HAP-1 (cell line): ENCODE data around the gene MAN1A1.

Source experiments
- DNase-seq, 2 experiments: peaks; one replicate each; pipeline ENCODE4 v3.0.0-alpha.2; 2016 to 2020; ENCODE audit warnings: low spot score in 2 of 2
- H3K27me3 ChIP-seq: fragments of 250-450 bp; sonication (Bioruptor Pico); 2 replicates; pipeline ENCODE4 v1.5.1; 2020; ENCODE audit warnings: low read depth, mild to moderate bottlenecking, moderate library complexity
- H3K36me3 ChIP-seq: fragments of 250-450 bp; sonication (Bioruptor Pico); replicated peaks from 2 replicates; pipeline ENCODE4 v1.5.1; 2020; ENCODE audit warnings: mild to moderate bottlenecking
- H3K4me1 ChIP-seq: fragments of 250-450 bp; sonication (Bioruptor Pico); 2 replicates; pipeline ENCODE4 v1.5.1; 2020; ENCODE audit warnings: mild to moderate bottlenecking
- H3K4me3 ChIP-seq: fragments of 250-450 bp; sonication (Bioruptor Pico); 2 replicates; pipeline ENCODE4 v1.5.1; 2020; ENCODE audit warnings: mild to moderate bottlenecking, moderate library complexity
- H3K9me3 ChIP-seq: fragments of 250-450 bp; sonication (Bioruptor Pico); 2 replicates; pipeline ENCODE4 v1.5.1; 2020; ENCODE audit warnings: mild to moderate bottlenecking, moderate library complexity
- in situ Hi-C: fragments of 300-500 bp; cut with MboI; formaldehyde crosslinking; loops from 3 replicates; pipeline ENCODE4 v1.14.3; 2020; ENCODE audit warnings: low sequenced_read_pairs, inconsistent platforms, mixed read lengths

Gene MAN1A1

GRCh38 chr6:119340796-119341487 is 8.6 kb downstream of the MAN1A1 start:
- H3K4me1 ChIP-seq = peaks cover 17% of the 10 kb centered on the region; the same call in 1 of the 2 replicates
- no peaks in the 10 kb centered on the region for H3K27me3 ChIP-seq
- H3K9me3 ChIP-seq = no peaks in the 10 kb centered on the region
- H3K4me3 ChIP-seq = no peak overlapping the region
- H3K36me3 ChIP-seq = no peaks in the 10 kb centered on the region
- DNase-seq = peak in 1 of 2 experiments; percentile 25
- in situ Hi-C loops = loop anchor here (25.0 kb wide), 1 partner anchor 204 kb away; no protein-coding TSS in a partner anchor

GRCh38 chr6:119339941-119340456 is 9.6 kb downstream of the MAN1A1 start:
- Histone ChIP-seq H3K27me3 (no peaks in the 10 kb centered on the region), H3K4me1 (peaks cover 14% of the 10 kb centered on the region; the same call in 1 of the 2 replicates), H3K9me3 (no peaks in the 10 kb centered on the region), H3K36me3 (no peaks in the 10 kb centered on the region), H3K4me3 (no peak overlapping the region)
- no peak for DNase-seq
- in situ Hi-C loops = loop anchor here (25.0 kb wide), 1 partner anchor 203 kb away; no protein-coding TSS in a partner anchor

GRCh38 chr6:119337762-119338161 is 11.8 kb downstream of the MAN1A1 start:
- Histone ChIP-seq H3K4me3 (no peak overlapping the region), H3K27me3 (no peaks in the 10 kb centered on the region), H3K36me3 (no peaks in the 10 kb centered on the region), H3K4me1 (peaks cover 14% of the 10 kb centered on the region; the same call in 1 of the 2 replicates), H3K9me3 (no peaks in the 10 kb centered on the region)
- DNase-seq = no peak
- in situ Hi-C loops = loop anchor here (25.0 kb wide), 1 partner anchor 200 kb away; no protein-coding TSS in a partner anchor

- Histone ChIP-seq H3K9me3 (no peaks in the 10 kb centered on the region), H3K36me3 (no peaks in the 10 kb centered on the region), H3K27me3 (no peaks in the 10 kb centered on the region), H3K4me3 (no peak overlapping the region), H3K4me1 (peaks cover 14% of the 10 kb centered on the region; the same call in 1 of the 2 replicates)
- DNase-seq = no peak
- in situ Hi-C loops = loop anchor here (25.0 kb wide), 1 partner anchor 200 kb away; no protein-coding TSS in a partner anchor
Observed at GRCh38 chr6:119337252-119337651, 12.3 kb downstream of the MAN1A1 start.

- Histone ChIP-seq H3K9me3 (no peaks in the 10 kb centered on the region), H3K36me3 (no peaks in the 10 kb centered on the region), H3K4me1 (peaks cover 5% of the 10 kb centered on the region; the same call in 1 of the 2 replicates), H3K4me3 (no peak overlapping the region), H3K27me3 (no peaks in the 10 kb centered on the region)
- no peak for DNase-seq
- in situ Hi-C loops = loop anchor here (25.0 kb wide), 1 partner anchor 197 kb away; no protein-coding TSS in a partner anchor
Observed at GRCh38 chr6:119334535-119335264, 14.9 kb downstream of the MAN1A1 start.

- Histone ChIP-seq H3K36me3 (no peaks in the 10 kb centered on the region), H3K27me3 (no peaks in the 10 kb centered on the region), H3K9me3 (no peaks in the 10 kb centered on the region), H3K4me1 (peaks cover 5% of the 10 kb centered on the region; the same call in 1 of the 2 replicates), H3K4me3 (no peak overlapping the region)
- in situ Hi-C loops = loop anchor here (25.0 kb wide), 1 partner anchor 196 kb away; no protein-coding TSS in a partner anchor
- no peak for DNase-seq
Observed at GRCh38 chr6:119333707-119334295, 15.8 kb downstream of the MAN1A1 start.

GRCh38 chr6:119333063-119333609 is 16.4 kb downstream of the MAN1A1 start:
- no peak for DNase-seq
- Histone ChIP-seq H3K27me3 (no peaks in the 10 kb centered on the region), H3K9me3 (no peaks in the 10 kb centered on the region), H3K4me1 (peaks cover 5% of the 10 kb centered on the region; the same call in 1 of the 2 replicates), H3K36me3 (no peaks in the 10 kb centered on the region), H3K4me3 (no peak overlapping the region)
- in situ Hi-C loops = loop anchor here (25.0 kb wide), 1 partner anchor 196 kb away; no protein-coding TSS in a partner anchor

- no peak overlapping the region for H3K4me3 ChIP-seq
- no peaks in the 10 kb centered on the region for H3K4me1 ChIP-seq
- H3K27me3 ChIP-seq = no peaks in the 10 kb centered on the region
- no peaks in the 10 kb centered on the region for H3K9me3 ChIP-seq
- no peak for DNase-seq
- H3K36me3 ChIP-seq = no peaks in the 10 kb centered on the region
- in situ Hi-C loops = loop anchor here (25.0 kb wide), 1 partner anchor 194 kb away; no protein-coding TSS in a partner anchor
Observed at GRCh38 chr6:119331663-119332286, 17.8 kb downstream of the MAN1A1 start.

- no peaks in the 10 kb centered on the region for H3K9me3 ChIP-seq
- H3K4me1 ChIP-seq = no peaks in the 10 kb centered on the region
- in situ Hi-C loops = loop anchor here (25.0 kb wide), 1 partner anchor 193 kb away; no protein-coding TSS in a partner anchor
- no peak overlapping the region for H3K4me3 ChIP-seq
- no peaks in the 10 kb centered on the region for H3K36me3 ChIP-seq
- no peaks in the 10 kb centered on the region for H3K27me3 ChIP-seq
- no peak for DNase-seq
Observed at GRCh38 chr6:119330520-119331113, 18.9 kb downstream of the MAN1A1 start.

- Histone ChIP-seq H3K36me3 (no peaks in the 10 kb centered on the region), H3K4me3 (no peak overlapping the region), H3K27me3 (no peaks in the 10 kb centered on the region), H3K4me1 (no peaks in the 10 kb centered on the region), H3K9me3 (no peaks in the 10 kb centered on the region)
- no peak for DNase-seq
- in situ Hi-C loops = loop anchor here (25.0 kb wide), 1 partner anchor 192 kb away; no protein-coding TSS in a partner anchor
Observed at GRCh38 chr6:119329794-119330180, 19.8 kb downstream of the MAN1A1 start.

- no peaks in the 10 kb centered on the region for H3K4me1 ChIP-seq
- in situ Hi-C loops = loop anchor here (25.0 kb wide), 1 partner anchor 192 kb away; no protein-coding TSS in a partner anchor
- H3K27me3 ChIP-seq = no peaks in the 10 kb centered on the region
- no peaks in the 10 kb centered on the region for H3K36me3 ChIP-seq
- no peak overlapping the region for H3K4me3 ChIP-seq
- no peak for DNase-seq
- no peaks in the 10 kb centered on the region for H3K9me3 ChIP-seq
Observed at GRCh38 chr6:119328892-119329793, 20.4 kb downstream of the MAN1A1 start.

- no peaks in the 10 kb centered on the region for H3K9me3 ChIP-seq
- no peak overlapping the region for H3K4me3 ChIP-seq
- in situ Hi-C loops = loop anchor here (25.0 kb wide), 1 partner anchor 191 kb away; no protein-coding TSS in a partner anchor
- no peaks in the 10 kb centered on the region for H3K4me1 ChIP-seq
- no peaks in the 10 kb centered on the region for H3K36me3 ChIP-seq
- no peak for DNase-seq
- no peaks in the 10 kb centered on the region for H3K27me3 ChIP-seq
Observed at GRCh38 chr6:119328254-119328653, 21.3 kb downstream of the MAN1A1 start.
